Fibroblast of skin of right quadriceps (primary cell): ENCODE measurements around the gene ERBB2.
A peak's percentile ranks its signal among the peaks of the same experiment; 100 is the strongest.
"Not testable (repeated sequence)": the region's sequence is repeated elsewhere in the genome, so short reads cannot be mapped to it uniquely, and the experiment has no call there.

Experiments used
- DNase-seq: peaks from one replicate; pipeline ENCODE4 v3.0.0-alpha.2; 2013

The ERBB2 gene

GRCh38 chr17:39679521-39680192 is 20.2 kb upstream of the ERBB2 start:
- DNase-seq = no peak

GRCh38 chr17:39683295-39683939 is 16.4 kb upstream of the ERBB2 start:
- no peak for DNase-seq

DNA sequence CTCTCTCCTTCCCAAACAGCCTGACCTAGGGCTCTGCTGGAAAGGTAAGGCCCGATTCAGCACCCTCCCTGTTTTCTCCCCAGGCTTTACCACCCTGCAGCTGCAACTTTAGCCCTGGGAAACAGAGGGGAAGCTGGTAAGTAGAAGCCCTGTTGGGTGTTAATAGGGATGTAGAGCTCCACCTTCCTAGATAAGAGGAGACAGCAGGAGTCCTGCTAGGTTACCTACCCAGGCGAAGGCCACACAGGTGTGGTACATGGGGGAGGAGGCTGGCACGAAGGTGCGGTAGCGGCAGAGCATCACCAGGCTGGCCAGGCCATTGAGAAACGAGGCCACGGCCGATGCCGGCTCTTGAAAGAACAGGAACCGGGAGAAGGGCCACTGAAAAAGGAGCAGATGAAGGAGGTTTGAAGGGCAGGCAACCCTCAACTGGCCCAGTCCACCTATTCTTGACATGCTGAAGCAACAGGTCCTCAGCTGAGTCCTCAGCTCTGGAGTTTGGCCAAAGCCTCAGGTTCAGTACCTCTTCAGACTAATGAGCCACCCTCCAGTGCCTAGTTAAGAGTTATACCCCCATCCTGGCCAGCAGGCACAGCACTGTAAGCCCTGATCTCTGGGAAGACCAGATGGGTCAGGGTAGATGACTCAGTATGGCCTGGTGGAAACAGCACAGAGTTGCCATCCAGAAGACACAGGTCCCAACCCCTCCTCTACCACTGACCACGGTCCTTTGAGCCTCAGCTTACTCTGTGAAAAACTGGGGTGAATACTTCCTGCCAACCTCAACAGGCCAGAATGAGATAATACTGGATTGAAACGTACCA is 15.3 kb upstream of the ERBB2 start:
- DNase-seq = no peak

GRCh38 chr17:39687101-39687545 is 12.7 kb upstream of the ERBB2 start:
- DNase-seq = no peak

GRCh38 chr17:39687546-39688474 is 12.1 kb upstream of the ERBB2 start, which contains the start of gene PGAP3:
PGAP3 (minus strand) TSS chr17:39688057; CDS start chr17:39688014, 43 bp downstream.
- peak; percentile 92 for DNase-seq

DNA sequence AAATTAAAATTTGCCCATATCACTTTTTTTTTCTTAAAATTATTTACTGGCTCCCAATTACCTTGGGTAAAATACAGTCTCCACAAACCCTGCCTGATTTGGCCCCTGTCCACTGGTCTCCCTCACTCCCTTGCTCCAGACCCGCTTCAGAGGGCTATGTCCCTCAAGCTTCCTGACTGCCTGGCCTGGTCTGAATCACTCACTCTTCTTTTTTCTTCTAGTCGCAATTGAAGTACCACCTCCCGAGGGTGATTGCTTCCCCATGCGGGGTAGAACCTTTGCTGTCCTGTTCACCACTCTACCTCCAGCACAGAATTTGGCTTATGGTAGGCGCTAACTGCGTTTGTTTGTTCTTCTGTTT is 11.4 kb upstream of the ERBB2 start:
- DNase-seq = no peak

- DNase-seq = no peak
Measured at GRCh38 chr17:39688945-39689344, 10.9 kb upstream of the ERBB2 start.

GRCh38 chr17:39694593-39694992 is 5.3 kb upstream of the ERBB2 start:
- no peak for DNase-seq

DNA sequence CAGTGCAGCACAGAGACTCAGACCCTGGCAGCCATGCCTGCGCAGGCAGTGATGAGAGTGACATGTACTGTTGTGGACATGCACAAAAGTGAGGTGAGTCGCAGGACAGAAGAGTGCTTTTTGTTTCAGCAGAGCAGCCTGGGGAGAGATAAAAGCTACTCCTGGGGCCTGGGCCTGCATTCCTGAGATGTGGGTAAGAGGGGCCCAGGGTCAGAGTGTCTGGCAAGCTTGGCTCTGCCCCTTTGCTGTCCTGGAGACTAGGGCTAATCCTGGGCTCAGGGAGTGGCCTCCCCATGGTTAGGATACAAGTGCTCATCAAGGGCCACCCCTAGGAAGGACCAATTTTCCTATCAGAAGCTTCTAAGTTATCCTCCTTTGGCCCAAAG is 4.8 kb upstream of the ERBB2 start:
- DNase-seq = no peak

DNA sequence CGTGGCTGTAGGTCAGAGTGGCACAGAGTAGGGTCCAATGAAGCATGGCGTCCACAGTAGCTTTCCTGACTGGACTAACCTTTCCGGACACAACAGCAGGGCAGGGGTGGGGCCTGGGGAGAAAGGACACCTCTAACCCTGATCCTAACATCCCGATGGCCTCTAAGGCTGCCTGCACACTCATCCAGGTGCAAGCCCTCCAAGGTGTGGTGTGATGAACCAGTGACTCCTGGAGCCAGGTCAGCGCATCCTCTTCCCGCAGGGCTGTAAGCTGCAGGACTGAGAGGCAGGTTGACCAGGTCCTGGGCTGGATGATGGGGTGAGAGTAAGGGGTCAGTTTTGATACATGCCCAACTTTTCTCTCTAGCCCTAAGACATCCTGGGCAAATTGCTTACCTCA is 3.1 kb upstream of the ERBB2 start:
- DNase-seq = no peak

DNA sequence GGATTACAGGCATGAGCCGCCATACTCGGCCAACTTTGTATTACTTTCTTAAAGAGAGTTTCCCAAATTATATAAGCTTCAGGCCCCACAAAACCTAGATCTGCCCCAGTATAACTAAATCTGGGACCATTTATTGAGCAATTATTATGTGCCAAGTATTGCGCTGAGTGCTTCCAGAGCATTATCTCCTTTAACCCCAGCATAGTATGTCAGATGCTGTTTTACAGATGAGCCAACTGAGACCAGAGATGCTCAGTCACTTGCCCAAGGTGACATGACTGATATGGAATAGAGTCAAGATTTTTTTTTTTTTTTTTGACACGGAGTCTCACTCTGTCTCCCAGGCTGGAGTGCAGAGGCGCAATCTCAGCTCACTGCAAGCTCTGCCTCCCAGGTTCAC is 1.9 kb upstream of the ERBB2 start:
- DNase-seq = no peak

DNA sequence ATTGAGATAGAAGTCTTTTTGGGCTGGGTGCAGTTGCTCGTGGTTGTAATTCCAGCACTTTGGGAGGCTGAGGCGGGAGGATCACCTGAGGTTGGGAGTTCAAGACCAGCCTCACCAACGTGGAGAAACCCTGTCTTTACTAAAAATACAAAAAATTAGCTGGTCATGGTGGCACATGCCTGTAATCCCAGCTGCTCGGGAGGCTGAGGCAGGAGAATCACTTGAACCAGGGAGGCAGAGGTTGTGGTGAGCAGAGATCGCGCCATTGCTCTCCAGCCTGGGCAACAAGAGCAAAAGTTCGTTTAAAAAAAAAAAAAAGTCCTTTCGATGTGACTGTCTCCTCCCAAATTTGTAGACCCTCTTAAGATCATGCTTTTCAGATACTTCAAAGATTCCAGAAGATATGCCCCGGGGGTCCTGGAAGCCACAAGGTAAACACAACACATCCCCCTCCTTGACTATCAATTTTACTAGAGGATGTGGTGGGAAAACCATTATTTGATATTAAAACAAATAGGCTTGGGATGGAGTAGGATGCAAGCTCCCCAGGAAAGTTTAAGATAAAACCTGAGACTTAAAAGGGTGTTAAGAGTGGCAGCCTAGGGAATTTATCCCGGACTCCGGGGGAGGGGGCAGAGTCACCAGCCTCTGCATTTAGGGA is 577 bp upstream of the ERBB2 start:
- not testable (repeated sequence) for DNase-seq

DNA sequence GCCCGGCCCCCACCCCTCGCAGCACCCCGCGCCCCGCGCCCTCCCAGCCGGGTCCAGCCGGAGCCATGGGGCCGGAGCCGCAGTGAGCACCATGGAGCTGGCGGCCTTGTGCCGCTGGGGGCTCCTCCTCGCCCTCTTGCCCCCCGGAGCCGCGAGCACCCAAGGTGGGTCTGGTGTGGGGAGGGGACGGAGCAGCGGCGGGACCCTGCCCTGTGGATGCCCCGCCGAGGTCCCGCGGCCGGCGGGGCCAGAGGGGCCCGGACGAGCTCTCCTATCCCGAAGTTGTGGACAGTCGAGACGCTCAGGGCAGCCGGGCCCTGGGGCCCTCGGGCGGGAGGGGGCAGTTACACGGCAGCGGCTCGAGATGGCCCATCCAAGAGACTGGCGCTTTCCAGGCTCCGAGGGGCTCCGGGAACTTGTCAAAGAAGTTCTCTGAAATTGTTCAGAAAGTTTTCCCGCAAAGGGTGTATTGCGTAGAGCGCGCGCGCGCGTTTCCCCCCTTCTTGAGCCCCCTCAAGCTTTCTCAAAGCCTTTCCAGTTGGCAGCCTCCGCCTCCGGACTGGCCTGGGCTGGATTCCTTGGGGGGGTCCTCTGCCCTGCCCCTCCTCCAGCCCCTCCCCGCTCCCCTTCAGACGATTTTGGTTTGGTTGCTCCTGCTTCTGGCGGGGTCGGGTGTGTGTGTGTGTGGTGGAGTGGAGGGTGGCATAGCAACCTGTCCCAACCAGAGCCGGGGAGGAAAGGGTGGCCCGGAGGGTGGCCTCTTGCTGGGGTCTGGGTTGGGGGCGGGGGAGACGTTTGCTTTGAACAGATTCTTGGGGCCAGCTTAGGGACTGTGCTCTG is 504 bp downstream of the ERBB2 start:
- peak; percentile 20 for DNase-seq

DNA sequence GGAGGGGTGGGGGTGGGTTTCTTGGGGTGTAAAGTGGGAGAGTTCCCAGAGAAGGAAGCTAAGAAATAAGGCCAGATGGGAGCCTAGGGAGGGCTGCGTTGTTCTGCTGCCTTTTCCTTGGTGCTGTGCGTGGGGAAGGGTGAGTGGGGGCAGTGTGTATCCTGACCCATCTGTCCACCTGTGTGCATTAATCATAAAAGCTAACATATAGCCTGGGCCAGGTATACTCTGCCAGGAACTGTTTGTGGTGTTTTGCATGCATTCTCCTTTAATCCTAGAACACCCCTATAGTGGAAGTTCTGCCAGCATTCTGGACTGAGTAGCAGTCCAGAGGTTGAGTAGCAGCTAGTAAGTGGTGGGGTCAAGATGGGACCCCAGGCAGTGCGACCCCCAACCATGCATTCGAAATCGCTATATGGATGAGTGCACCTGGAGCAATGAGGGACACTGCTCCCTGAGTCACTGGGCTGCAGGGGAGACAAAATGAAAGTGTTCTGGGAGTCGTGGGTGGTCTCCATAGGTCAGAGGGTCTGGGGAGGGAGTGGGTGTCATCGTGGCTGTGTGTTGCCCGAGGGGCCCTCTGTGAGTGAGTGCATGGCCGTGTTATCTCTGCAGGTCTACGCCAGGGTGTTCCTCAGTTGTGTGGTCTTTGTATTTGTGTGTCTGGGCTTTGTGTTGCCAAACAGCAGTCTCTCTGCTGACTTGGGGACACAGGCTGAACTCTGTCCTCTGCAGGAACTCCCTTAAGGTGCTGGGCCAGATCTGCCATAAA is 1.3 kb downstream of the ERBB2 start:
- no peak for DNase-seq

GRCh38 chr17:39701784-39702422 is 2.0 kb downstream of the ERBB2 start:
- no peak for DNase-seq

DNA sequence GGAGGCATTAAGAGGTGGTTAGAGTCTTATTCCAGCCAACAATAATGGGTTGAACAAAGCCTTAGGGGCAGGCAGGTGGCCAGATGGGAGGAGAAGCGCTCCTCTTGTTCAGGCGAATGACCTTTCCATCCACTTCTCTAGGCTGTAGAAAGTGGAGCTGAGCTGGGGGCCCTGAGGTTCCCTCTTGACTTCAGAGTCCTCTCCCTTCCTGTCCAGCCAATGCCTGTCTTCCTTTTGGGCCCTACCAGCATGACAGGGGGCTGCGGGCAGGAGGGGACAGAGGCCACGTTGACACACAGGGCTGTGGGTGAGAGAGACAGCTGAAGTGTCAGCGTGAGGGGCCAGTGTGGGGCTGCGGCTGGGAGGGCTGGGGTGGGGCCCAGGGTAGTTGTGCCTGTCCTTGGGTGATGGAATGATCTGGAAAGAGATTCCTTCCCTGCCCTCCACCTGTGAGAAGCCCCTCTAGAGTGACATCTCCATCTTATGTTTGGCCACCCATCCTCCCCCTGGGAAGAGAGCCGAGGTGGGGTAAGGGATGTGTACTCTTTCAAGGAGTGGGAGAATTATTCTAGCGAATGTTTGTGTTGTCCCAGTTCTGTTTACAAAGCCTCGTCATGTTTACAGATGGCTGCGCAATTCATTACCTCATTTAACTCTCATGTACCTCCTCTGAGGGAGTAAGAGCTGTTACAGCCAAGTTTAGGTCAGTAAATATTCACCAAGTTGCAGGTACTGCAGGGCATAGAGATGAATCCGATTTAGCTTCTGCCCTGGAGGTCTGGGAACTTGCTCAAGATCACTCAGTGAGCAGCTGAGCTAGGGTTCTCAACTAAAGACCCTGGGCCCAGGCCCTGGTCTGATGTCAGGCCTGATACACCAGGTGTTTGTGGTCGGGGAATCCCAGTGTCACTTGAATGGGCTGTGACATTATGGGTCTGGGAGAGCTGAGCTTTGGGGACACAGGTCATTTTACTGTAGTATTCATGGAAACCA is 3.3 kb downstream of the ERBB2 start:
- no peak for DNase-seq

DNA sequence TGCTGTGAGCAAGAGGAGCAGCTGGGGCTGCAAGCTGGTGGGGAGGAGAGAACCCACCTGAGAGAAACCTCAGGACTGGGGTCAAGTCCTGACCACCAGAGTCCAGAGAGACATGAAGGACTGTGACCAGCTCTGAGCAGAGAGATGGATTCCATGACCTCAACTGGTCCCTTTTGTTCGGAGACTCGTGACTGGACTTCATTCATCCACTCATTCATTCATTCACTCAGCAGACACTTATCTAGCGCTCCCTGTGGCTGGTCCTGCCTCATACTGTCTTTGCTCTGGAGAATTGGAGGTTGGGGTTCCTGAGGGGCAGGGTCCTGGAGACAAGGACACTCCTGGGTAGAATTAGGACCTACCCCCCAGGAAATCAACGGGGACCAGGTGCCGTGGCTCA is 4.0 kb downstream of the ERBB2 start:
- no peak for DNase-seq

GRCh38 chr17:39704821-39705551 is 5.1 kb downstream of the ERBB2 start:
- DNase-seq = no peak
